ENCODE results near the gene ACP6. TPM values are rescaled to one million over a fixed set of nuclear protein-coding genes. Genes with fewer than 3 reads are reported as not detected.
"Not testable (repeated sequence)": the region's sequence is repeated elsewhere in the genome, so short reads cannot be mapped to it uniquely, and the experiment has no call there.

The ACP6 gene
- total RNA-seq = 2.4 and 3.5 TPM in 2 replicates

- DNase-seq (ENCODE audit: low read depth in 2 of 2) = peak; percentile 78 to 94
Observed at GRCh38 chr1:147670319-147671001, at the start of gene ACP6. Gene ACP6 (minus strand): TSS chr1:147670524. CDS start chr1:147670048, 476 bp downstream.

DNA sequence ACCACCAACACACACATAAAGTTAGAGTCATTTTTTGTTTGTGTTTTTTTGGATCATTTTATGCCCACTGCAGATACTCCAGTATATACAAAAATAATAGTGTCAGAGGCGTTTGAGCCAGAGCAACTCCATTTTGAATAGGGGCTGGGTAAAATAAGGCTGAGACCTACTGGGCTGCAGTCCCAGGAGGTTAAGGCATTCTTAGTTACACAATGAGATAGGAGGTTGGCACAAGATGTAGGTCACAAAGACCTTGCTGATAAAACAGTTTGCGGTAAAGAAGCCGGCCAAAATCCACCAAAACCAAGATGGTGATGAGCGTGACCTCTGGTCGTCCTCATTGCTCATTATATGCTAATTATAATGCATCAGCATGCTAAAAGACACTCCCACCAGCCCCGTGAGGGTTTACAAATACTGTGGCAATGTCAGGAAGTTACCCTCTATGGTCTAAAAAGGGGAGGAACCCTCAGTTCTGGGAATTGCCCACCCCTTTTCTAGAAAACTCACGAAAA is 49.4 kb upstream of the ACP6 start:
- DNase-seq (ENCODE audit: low read depth in 2 of 2) = no peak

- DNase-seq (ENCODE audit: low read depth in 2 of 2) = no peak
Observed at GRCh38 chr1:147719029-147719698, 48.8 kb upstream of the ACP6 start.

- no peak for DNase-seq (ENCODE audit: low read depth in 2 of 2)
Observed at GRCh38 chr1:147717706-147718097, 47.4 kb upstream of the ACP6 start.

DNA sequence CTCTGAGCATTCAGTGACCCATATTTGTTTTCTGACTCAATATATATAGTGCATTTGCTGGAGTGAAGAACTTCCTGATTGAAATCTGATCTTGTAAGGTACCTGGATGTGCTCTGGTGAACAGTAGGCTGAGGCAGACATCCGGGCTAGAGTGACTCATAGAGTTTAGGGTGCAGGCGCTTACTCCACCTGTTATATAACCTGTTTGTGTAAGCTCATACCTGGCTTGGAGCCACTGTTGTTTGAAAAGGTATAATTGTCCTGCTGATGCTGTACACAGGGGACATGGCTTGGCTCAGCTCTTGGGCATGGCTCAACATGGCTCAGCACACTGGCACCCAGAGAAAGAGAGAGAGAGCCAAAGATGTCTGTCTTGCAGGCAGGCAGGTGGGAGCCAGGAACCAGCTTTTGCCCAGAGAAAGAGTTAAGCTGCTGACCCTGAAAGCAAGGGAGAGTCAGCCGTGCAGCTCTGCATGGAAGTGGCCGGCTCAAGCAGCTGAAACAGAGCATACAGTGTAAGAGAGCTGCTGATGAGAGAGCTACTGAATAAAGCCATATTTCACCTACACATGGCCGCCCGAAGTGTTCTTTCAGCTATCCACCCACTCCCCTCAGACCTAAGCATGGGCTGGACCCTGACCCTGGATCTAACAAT is 46.9 kb upstream of the ACP6 start:
- peak in 1 of 2 donors; percentile 8 for DNase-seq (ENCODE audit: low read depth in 2 of 2)

- no peak for DNase-seq (ENCODE audit: low read depth in 2 of 2)
Observed at GRCh38 chr1:147712605-147713004, 42.3 kb upstream of the ACP6 start.

DNA sequence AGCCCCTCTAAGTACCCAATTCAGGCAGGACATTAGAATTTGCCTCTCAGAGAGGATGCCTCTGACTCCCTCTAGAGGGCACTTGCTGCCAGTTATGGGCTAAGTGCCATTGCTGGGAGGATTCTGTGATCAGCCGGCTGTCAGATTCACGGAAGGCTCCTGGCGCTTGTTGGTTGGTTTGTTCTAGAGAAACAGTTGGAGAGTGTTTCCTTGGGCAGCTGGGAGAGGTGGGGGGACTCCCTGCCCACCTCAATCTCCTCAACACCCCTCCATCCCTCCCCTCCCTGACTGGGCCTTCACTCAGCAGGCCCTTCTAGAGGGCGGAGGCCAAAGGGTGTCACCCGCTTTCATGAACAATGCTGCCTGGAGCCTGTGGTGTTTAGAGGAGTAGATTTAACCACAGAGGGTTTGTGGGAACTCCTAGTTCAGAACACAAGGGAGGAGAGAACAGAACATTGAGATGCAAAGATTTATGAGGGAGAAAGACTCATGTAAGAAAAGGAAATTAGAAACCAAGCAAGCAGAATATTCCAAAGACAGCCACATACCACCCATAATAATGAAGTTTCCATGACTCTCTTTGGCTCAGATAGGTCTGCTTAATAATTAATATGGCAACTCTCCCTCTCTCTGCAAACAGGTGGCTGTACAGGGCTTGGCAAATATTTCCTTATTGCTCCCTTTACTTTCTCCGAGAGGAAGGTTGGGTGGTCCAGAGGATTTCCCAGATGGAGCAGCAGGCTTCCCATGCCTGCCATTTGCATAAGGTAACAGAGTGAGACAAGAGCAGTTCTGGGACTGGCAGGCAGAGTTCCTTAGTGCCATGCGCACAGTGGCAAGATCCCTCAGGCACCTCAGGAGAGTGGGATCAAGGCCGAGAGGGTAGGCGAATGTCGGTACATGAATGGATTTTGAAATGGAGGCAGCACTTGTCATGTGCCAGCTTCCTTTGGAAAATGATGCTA is 30.0 kb upstream of the ACP6 start:
- peak; percentile 27 to 56 for DNase-seq (ENCODE audit: low read depth in 2 of 2)

DNA sequence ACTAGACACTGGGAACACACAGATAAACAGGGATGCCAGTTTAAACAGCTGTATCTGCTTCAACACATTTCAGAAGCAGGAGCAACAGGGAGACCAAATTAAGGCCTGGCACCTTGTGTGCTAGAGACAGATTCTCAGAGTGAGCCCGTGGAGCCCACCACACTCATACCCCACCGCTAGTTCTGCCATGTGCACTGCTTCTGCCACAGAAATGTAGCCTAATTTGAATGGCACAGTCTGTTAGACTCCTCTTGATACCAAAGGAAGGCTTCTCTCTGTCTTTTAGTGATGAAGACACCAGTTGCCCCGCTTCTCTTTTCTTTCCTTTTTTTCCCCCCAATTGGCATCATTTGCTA is 29.3 kb upstream of the ACP6 start:
- no peak for DNase-seq (ENCODE audit: low read depth in 2 of 2)

DNA sequence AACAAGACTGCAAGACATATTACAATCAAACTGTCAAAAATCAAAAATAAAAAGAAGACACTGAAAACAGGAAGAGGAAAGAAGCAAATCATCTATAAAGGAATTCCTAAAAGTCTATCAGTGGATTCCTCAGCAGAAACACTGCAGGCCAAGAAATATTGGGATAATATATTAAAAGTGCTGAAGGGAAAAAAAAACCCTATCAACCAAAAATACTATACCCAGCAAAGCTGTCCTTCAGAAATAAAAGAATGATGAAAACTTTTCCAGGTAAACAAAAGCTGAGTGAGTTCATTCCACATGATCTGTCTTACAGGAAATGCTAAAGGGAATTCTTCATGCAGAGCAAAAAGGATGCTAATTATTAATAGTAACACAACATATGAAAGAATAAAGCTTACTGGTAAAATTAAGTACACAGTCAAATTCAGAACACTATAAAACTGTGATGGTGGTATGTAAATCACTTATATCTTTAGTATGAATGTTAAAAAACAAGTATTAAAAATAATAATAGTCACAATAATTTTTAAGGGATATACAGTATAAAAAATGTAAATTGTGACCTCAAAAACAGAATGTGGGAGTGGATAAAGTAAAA is 12.9 kb upstream of the ACP6 start:
- DNase-seq (ENCODE audit: low read depth in 2 of 2) = no peak

- DNase-seq (ENCODE audit: low read depth in 2 of 2) = not testable (repeated sequence)
Observed at GRCh38 chr1:147680608-147681235, 10.4 kb upstream of the ACP6 start.

GRCh38 chr1:147677681-147678080 is 7.4 kb upstream of the ACP6 start:
- DNase-seq (ENCODE audit: low read depth in 2 of 2) = not testable (repeated sequence)

- DNase-seq (ENCODE audit: low read depth in 2 of 2) = peak in 1 of 2 donors; percentile 7
Observed at GRCh38 chr1:147676311-147677085, 6.2 kb upstream of the ACP6 start.

DNA sequence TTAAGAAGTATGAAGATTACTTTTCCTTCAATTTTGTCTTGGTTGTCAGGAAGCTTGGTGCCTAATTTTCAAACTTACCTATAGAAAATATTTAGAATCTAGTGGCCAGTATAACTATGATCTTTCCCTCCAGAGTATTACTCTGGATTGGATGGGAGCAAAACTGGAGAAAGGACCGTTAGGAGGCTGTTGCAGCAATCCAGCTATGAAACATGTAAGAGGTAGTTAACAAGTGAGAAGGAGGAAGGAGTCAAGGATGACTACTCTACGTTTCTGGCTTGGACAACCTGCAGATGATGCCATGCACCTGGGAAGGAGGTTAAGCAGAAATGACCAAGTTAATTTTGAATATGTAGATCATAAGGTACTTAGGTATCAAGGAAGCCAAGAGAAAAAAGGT is 3.5 kb upstream of the ACP6 start:
- DNase-seq (ENCODE audit: low read depth in 2 of 2) = no peak

GRCh38 chr1:147673406-147673805 is 3.1 kb upstream of the ACP6 start:
- no peak for DNase-seq (ENCODE audit: low read depth in 2 of 2)

DNA sequence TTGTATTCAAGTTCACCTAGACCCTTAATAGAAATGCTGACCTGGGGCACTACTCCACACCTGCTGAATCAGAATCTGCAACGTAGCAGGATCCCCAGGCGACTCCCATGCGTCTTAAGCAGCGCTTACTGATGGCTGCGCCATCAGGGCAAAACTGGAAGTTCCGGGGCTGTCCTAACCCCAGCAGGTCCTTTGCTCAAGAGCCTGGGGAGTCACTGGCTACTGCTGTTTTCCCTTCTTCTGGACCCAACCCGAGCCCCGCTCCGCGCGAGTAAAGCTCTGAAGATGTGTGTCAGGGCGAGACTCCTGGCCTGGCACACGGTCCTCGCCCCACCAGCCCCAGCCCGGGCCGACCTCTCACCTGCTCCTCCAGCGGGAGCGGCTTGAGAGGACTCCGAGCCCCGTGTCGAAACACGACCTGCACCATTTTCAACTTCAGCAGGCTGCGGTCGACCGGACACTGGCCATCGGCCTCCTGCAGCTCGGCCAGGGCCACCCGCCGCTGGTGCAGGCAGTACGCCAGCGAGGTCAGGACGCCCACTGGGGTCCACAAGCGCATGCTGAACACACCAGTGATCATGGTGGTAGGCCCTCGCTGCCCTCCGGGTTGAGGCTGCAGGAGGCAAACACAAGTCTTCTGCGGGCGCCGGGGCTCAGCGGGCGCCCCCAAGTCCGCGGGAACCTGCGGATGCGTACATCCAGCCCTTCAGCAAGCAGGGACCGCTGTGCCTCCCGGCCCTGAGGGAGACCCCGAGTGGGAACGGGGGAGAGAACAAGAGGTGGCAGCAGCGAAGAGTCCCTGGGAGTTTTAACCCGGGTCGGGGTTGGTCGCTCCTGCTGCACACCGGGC is 630 bp downstream of the ACP6 start:
- DNase-seq (ENCODE audit: low read depth in 2 of 2) = peak in 1 of 2 donors; percentile 39

DNA sequence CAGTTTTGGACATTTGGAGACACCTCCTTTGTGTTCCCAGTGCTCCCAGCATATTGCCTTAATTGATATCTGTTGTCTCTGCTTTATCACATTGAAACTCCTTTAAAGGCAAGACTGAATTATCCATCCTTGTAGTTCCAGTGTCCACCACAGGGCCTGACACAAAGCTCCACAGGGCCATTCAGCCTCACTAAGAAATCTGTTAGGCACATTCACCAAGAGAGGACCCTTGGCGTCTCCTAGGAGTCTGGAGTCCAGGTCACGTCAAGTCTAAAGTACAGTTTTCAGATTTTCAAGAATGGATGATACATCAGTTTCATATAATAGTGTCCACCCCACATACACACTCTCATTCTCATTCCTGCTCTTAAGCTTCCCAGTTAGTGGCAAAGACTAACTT is 4.8 kb downstream of the ACP6 start:
- DNase-seq (ENCODE audit: low read depth in 2 of 2) = no peak

GRCh38 chr1:147664206-147664605 is 6.1 kb downstream of the ACP6 start:
- DNase-seq (ENCODE audit: low read depth in 2 of 2) = no peak

DNA sequence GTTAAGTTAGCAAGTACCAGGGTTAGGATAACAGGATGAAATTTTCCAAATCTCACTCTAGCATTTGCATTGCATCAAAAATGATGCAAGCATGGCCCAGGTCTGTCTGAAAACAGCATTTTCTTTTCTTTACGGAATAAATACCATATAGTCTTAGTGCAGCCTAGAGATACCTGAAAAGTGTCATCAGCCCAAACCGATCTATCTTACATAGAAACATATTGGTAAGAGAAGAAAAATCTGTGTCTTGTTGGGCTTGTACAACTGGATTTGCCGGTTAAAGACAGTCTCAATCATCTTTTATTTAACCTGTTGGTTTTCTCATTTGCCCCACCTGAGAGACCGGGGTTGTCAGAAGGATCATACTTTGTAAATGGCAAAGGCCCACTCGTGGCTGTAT is 15.8 kb downstream of the ACP6 start:
- no peak for DNase-seq (ENCODE audit: low read depth in 2 of 2)

DNA sequence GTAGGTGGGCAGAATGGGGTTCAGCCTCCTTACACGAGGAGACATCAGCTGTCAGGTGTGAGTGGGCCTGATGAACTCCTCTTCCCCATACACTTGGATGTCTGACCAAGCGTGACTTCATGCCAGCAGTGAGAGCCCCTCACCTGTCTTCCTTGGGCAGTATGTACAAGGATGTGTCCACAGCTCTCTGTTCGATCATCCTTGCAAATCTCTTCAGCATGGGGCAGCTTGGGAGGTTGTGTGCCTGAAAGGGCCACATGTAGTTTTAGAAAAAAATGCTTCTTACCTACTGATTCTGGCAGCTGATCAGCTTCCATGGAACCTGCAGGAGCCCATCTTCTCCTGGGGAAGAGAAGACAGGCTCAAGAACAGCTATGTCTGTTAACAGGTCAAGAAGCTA is 18.0 kb downstream of the ACP6 start:
- DNase-seq (ENCODE audit: low read depth in 2 of 2) = no peak
